ENCODE data around the gene KIF13A.

- TF ChIP-seq CTCF (IDR thresholded peaks at IDR 0.05) (no peak), POLR2AphosphoS5 (IDR thresholded peaks at IDR 0.05) (no peak), POLR2A (IDR thresholded peaks at IDR 0.05) (no peak)
Observed at GRCh38 chr6:17985934-17986655, 1.3 kb downstream of the KIF13A start.

All from prostate gland (tissue), 2 donors.